CD4-positive, alpha-beta T cell (primary cell): ENCODE results near the gene TMPRSS11D. TPM values are rescaled to one million over a fixed set of nuclear protein-coding genes. Genes with fewer than 3 reads are reported as not detected.

Experiments
- ATAC-seq: fragments of 200-7000 bp; cut with Tn5 transposase; one replicate; pipeline ENCODE4 v1.10.0; 2022; ENCODE audit warnings: mild to moderate bottlenecking; ENCODE audit not compliant: poor library complexity
- CTCF ChIA-PET: fragments of 350-600 bp; sonication (Branson Sonifier 250); formaldehyde crosslinking; loops from one replicate; lab custom pipeline; 2021; ENCODE audit warnings: antibody characterized with exemption, inconsistent platforms; lab: Charles Lee
- POLR2A ChIA-PET: fragments of 350-600 bp; sonication (Branson Sonifier 250); formaldehyde crosslinking; loops from one replicate; lab custom pipeline; 2021; ENCODE audit warnings: antibody characterized with exemption, inconsistent platforms; lab: Charles Lee
- DNase-seq, 14 experiments: peaks; one replicate each; pipeline ENCODE4 v3.0.0-alpha.2; 2013 to 2020; ENCODE audit warnings: mixed read lengths in 2 of 14
- H3K27ac ChIP-seq, 2 donors: one replicate each; pipeline versions ENCODE4 v1.5.1 to v1.7.0; 2013; ENCODE audit warnings: low read length in 2 of 2, low read depth in 1 of 2, mild to moderate bottlenecking in 1 of 2
- H3K27me3 ChIP-seq, 2 experiments: 1 replicate in 1 of 2; 2 replicates in 1 of 2; pipeline versions ENCODE4 v1.6.1 to v1.7.0; 2013; ENCODE audit warnings: low read length in 2 of 2, control low read depth in 1 of 2, mild to moderate bottlenecking in 1 of 2, moderate library complexity in 1 of 2; ENCODE audit not compliant: insufficient read depth in 2 of 2, control insufficient read depth in 1 of 2
- H3K36me3 ChIP-seq: one replicate; pipeline ENCODE4 v1.6.1; 2013; ENCODE audit warnings: low read length, control low read depth; ENCODE audit not compliant: insufficient read depth
- H3K4me1 ChIP-seq: one replicate; pipeline ENCODE4 v1.6.1; 2013; ENCODE audit warnings: low read length, control low read depth; ENCODE audit not compliant: insufficient read depth
- H3K4me3 ChIP-seq: one replicate; pipeline ENCODE4 v1.5.1; 2013; ENCODE audit warnings: mild to moderate bottlenecking, low read length, moderate library complexity
- H3K9me3 ChIP-seq, 2 experiments: 1 replicate in 1 of 2; 2 replicates in 1 of 2; pipeline versions ENCODE4 v1.6.1 to v1.7.0; 2013; ENCODE audit warnings: low read length in 2 of 2, mild to moderate bottlenecking in 2 of 2, control low read depth in 1 of 2, moderate library complexity in 1 of 2; ENCODE audit not compliant: control insufficient read depth in 1 of 2, insufficient read depth in 1 of 2
- H3K27ac Mint-ChIP-seq: one replicate; pipeline ENCODE4 v1.8.0; 2020; ENCODE audit warnings: mixed read lengths
- H3K27me3 Mint-ChIP-seq: one replicate; pipeline ENCODE4 v1.8.0; 2021; ENCODE audit warnings: mixed read lengths
- H3K36me3 Mint-ChIP-seq: one replicate; pipeline ENCODE4 v1.8.0; 2021; ENCODE audit warnings: low read depth, mixed read lengths
- H3K4me1 Mint-ChIP-seq: one replicate; pipeline ENCODE4 v1.8.0; 2021; ENCODE audit warnings: low read depth, mixed read lengths
- H3K4me3 Mint-ChIP-seq: one replicate; pipeline ENCODE4 v1.8.0; 2020; ENCODE audit warnings: mild to moderate bottlenecking, mixed read lengths
- H3K9me3 Mint-ChIP-seq: one replicate; pipeline ENCODE4 v1.8.0; 2020; ENCODE audit warnings: mixed read lengths
- CTCF ChIP-seq: fragments of 200-600 bp; IDR thresholded peaks from one replicate; pipeline ENCODE4 v1.8.0; 2022; ENCODE audit warnings: antibody characterized with exemption, mild to moderate bottlenecking
- intact Hi-C, 2 experiments: fragments of 100-400 bp; cut with DNase I in 1 of 2; cut with micrococcal nuclease in 1 of 2; formaldehyde crosslinking; loops; one replicate each; pipeline versions ENCODE4 v1.15.1 to v1.9.0; 2023 to 2025; cut with DNase I, micrococcal nuclease
- total RNA-seq, 174 experiments: library from RNA in 2 of 174; stranded (reverse) in 2 of 174; gene quantifications; one replicate each; pipeline ENCODE4 v1.2.3 and lab custom pipeline; 2021 to 2026

TMPRSS11D gene
- total RNA-seq, 2 experiments from 2014 or later: not detected

- Histone ChIP-seq H3K36me3 (no peaks in the 10 kb centered on the region), H3K9me3 (peaks cover 0 to 9% of the 10 kb centered on the region in 2 experiments), H3K4me3 (no peak overlapping the region), H3K27me3 (no peaks in the 10 kb centered on the region), H3K27ac (no peak overlapping the region), H3K4me1 (no peaks in the 10 kb centered on the region)
- ChIA-PET POLR2A (no interaction called here), CTCF (no interaction called here)
- Mint-ChIP-seq H3K9me3 (peaks cover 6% of the 10 kb centered on the region), H3K36me3 (no peaks in the 10 kb centered on the region), H3K4me1 (no peaks in the 10 kb centered on the region), H3K27ac (no peak overlapping the region), H3K4me3 (no peak overlapping the region), H3K27me3 (no peaks in the 10 kb centered on the region)
- intact Hi-C loops: no loop called here
- ATAC-seq (no peak), DNase-seq (no peak)
- TF ChIP-seq CTCF: no peak
Measured at GRCh38 chr4:67892253-67892652, 8.5 kb upstream of the TMPRSS11D start.

GRCh38 chr4:67891645-67892044 lies 7.8 kb upstream of the TMPRSS11D start:
- no peak overlapping the region for H3K27ac Mint-ChIP-seq
- no peaks in the 10 kb centered on the region for H3K4me1 Mint-ChIP-seq
- no peak for DNase-seq
- H3K36me3 Mint-ChIP-seq: no peaks in the 10 kb centered on the region
- ATAC-seq: no peak
- intact Hi-C loops: no loop called here
- H3K27ac ChIP-seq: no peak overlapping the region
- TF ChIP-seq CTCF: no peak
- no peak overlapping the region for H3K4me3 ChIP-seq
- no peaks in the 10 kb centered on the region for H3K27me3 ChIP-seq
- peaks cover 0 to 5% of the 10 kb centered on the region in 2 experiments for H3K9me3 ChIP-seq
- POLR2A ChIA-PET: no interaction called here
- no peaks in the 10 kb centered on the region for H3K27me3 Mint-ChIP-seq
- H3K4me1 ChIP-seq: no peaks in the 10 kb centered on the region
- no peak overlapping the region for H3K4me3 Mint-ChIP-seq
- H3K36me3 ChIP-seq: no peaks in the 10 kb centered on the region
- peaks cover 6% of the 10 kb centered on the region for H3K9me3 Mint-ChIP-seq
- CTCF ChIA-PET: no interaction called here

- H3K36me3 ChIP-seq: no peaks in the 10 kb centered on the region
- no peaks in the 10 kb centered on the region for H3K4me1 ChIP-seq
- ATAC-seq: no peak
- no peak for TF ChIP-seq CTCF
- Mint-ChIP-seq H3K27me3 (no peaks in the 10 kb centered on the region), H3K4me3 (no peak overlapping the region), H3K4me1 (no peaks in the 10 kb centered on the region), H3K9me3 (peaks cover 4% of the 10 kb centered on the region), H3K27ac (no peak overlapping the region), H3K36me3 (no peaks in the 10 kb centered on the region)
- no peak for DNase-seq
- no peak overlapping the region for H3K4me3 ChIP-seq
- no peak overlapping the region for H3K27ac ChIP-seq
- intact Hi-C loops: no loop called here
- no peaks in the 10 kb centered on the region for H3K9me3 ChIP-seq
- H3K27me3 ChIP-seq: no peaks in the 10 kb centered on the region
- ChIA-PET CTCF (no interaction called here), POLR2A (no interaction called here)
Measured at GRCh38 chr4:67886281-67886680, 2.5 kb upstream of the TMPRSS11D start.
